HG03571 (cell line): ENCODE measurements around the gene PIGL.

Experiments
- ATAC-seq: cut with Tn5 transposase; IDR thresholded peaks from one replicate; pipeline ENCODE4 v1.9.1; 2021; ENCODE audit not compliant: unreplicated experiment

The PIGL gene

DNA sequence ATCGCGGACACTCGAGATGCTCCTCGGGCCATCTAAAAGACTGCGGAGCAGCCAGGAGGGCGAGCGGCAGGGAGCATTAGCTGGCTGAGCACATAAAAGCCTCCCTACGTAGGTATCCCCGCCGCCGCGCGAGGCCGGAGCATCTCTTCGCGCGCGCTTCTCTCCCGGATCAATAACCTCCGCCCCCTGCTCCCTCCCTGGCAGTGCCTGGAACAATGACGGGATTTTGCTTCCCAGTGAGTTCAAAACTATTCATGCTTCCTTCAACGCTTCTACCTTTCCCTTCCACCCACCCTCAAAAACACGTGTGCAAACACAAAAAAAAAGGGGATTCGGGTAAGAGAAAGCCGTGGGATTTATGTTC is 135.3 kb downstream of the PIGL start:
- no peak for ATAC-seq

DNA sequence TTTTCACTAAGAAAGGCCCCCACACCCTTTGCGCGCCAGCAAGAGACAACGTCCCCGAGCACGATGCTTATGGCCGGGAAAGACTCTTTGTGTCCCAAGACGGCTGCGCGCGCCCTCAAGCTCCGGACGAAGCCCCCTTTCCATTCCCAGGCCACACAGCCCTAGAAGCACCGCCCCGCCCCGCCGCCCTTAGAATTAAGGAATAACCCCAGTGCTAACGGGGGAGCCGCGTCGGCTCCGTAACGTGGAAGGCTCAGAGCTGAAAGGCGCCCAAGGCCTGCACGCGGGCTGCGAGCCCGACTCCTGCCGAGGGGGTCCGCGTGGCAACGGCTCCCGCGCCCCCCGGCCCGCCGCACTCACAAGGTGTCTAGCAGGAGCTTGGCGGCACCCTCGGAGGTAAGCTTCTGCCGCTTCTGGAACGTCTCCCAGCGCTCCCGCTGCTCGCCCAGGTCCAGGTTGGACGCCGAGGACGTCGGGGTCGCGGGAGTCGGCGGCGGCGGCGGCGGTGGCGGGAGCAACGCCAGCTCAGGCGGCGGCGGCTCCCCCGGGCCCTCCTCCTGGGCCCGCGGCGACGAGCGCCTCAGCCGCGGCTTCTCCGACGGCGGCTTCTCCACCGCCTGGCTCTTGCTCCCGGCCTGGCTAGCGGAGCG is 135.8 kb downstream of the PIGL start:
- peak; percentile 37 for ATAC-seq

DNA sequence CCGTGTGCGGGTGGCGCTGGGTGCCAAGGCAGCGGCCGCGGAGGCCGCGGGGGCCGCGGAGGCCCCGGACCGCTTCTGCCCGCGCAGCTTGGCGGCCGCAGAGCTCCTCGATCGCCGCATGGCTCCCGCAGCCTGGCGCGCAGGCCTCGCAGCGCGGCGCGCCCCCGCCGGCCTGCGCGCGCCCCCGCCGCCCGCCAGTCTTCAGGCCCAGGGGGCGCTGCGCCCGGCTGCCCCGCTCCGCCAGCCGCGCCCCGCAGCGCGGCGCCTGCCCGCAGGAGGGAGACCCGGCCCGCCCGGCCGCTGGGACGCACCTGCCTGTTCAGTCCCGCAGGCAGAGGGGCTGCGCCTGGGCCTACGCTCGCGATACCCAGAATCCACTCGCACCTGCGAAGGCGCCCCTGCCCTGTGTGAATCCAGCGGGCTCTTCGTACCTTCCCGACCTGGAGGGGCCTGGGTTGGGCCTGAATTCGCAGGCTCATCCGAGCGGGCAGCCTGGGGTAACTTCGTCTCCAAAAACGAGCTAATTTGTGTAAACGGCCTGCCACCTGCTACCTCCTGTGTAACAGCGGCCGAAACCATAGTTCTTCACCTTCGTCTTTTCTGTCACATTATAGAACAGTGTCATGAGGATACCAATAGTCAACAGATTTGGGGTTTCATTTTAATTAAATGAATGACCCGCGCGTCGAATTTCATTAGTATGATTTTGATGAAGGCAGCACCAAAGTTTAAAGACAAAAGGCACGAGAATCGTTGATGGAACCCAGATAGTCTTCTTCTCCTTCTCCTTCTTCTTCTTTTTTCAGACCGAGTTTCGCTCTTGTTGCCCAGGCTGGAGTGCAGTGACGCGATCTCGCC is 136.5 kb downstream of the PIGL start, which contains the start of gene CENPV:
Gene CENPV, minus strand, starts transcription at position 153 of the 858 bp plus-strand sequence. Its CDS starts 33 bp downstream, at position 120.
- peak; percentile 65 for ATAC-seq

DNA sequence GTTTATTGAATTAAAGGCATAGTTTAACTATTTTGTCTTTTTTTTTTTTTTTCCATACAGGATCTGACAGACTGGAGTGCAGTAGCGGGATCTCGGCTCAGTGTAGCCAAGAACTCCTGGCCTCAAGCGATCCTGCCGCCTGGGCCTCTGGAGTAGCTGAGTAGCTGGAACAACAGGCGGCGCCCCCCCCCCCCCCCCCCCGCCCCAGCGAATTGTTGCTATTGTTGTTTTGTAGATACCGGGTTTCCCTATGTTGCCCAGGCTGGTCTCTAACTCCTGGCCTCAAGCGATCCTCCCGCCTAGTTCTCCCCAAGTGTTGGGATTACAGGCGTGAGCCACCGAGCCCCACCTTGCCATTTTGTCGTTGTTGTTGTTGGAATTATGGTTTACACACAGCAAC is 137.6 kb downstream of the PIGL start:
- ATAC-seq = no peak

DNA sequence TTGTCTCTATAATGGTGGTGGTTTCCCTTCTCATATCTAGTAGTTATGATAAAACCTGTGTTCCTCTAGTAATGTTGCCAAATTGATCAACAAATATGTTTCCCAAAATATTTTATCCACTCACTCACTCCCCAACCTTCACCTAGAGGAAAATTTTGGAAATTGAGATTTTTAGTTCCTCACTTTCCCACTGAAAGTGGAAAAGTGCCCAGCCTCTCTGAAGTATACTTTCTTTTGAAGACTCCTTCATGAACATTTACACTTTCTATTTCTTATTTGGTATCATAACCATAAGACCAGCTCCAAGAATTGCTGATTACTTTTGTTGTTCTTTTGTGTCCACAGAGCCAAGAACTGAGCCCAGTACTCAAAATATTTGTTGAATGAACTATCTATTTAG is 141.4 kb downstream of the PIGL start:
- ATAC-seq = no peak

DNA sequence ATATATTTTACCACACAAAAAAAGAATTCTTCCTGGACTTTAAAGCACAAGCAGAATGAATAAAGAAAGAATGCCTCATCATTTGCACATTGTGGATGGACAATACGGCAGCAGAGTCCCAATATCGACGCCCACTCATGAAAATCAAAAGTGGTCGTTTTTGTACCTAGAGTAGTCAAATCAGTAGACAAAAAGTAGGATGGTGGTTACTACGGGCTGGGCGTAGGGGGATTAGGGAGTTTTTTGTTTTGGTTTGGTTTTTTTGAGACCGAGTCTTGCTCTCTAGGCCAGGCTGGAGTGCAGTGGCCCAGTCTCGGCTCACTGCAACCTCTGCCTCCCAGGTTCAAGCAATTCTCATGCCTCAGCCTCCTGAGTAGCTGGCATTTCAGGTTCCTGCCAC is 144.9 kb downstream of the PIGL start:
- no peak for ATAC-seq

DNA sequence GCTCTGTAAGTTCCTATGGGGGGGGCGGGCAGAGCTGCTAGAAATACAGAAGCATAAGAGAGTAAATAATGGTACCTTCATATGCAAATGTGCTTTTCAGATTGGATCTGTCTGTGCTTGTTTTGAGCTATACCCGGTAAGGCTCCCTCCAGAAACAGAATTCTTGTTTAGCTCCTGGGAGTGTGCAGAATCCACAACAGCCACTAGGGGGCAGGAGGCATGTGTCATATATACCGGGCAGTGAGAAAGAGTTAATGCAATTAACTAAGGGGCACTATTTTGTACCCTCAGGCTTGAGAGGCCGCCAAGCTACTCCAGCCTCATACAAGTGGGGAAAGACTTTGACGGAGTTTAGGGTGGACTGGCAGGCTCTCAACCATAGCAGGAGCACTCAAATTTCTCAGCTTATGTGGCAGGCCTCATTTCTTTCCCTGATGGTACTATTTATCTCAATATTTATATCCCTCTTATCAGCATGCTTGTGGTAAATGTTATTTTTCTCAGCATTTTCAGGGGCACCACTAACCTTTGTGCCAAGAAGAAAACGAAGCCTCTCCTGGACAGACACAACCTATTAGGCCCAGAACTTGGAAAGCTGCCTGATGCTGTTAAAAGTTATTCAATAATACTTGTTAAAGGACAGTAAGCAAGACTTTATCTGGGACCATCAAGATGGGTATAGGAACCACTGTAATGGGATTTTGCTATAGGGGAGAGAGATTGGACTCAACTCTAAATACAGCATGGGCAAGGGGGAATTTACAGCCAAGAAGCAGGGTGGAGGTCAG is 146.9 kb downstream of the PIGL start:
- ATAC-seq = peak; percentile 78

DNA sequence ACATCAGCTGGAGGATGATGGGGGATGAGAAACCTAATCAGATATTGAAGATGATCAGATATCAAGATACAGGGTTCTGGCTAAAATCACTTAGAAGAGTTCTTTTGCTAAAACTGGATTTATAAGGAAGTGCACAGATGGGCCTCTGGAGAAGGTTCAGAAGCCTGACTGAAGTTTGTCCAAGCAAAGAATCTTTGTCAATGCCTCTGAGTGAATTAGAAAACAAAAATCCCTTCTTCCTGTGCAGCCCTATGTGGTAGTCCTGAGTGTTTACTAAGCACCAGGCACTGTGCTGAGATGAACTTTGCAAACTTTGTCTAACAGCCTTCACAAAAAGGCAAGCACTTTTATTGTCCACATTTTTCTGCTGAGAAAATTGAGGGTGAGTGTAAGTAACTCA is 147.6 kb downstream of the PIGL start:
- ATAC-seq = no peak

DNA sequence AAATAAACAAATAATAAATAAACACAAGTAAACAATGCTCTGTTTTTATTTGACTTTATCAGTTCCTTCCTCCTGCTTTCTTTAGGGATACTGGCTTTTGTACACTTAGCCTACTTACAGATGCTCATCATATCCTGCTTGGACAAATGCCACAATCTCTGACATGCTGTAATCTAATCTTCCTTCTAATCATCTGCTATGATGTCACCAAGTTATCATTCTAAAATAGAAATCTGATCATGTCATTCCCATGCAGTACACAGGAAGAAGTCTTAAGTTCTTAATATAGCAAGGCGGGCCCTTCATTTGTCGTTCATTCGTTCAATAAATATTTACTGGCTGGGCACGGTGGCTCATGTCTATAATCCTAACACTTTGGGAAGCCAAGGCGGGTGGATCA is 154.7 kb downstream of the PIGL start:
- ATAC-seq = no peak

DNA sequence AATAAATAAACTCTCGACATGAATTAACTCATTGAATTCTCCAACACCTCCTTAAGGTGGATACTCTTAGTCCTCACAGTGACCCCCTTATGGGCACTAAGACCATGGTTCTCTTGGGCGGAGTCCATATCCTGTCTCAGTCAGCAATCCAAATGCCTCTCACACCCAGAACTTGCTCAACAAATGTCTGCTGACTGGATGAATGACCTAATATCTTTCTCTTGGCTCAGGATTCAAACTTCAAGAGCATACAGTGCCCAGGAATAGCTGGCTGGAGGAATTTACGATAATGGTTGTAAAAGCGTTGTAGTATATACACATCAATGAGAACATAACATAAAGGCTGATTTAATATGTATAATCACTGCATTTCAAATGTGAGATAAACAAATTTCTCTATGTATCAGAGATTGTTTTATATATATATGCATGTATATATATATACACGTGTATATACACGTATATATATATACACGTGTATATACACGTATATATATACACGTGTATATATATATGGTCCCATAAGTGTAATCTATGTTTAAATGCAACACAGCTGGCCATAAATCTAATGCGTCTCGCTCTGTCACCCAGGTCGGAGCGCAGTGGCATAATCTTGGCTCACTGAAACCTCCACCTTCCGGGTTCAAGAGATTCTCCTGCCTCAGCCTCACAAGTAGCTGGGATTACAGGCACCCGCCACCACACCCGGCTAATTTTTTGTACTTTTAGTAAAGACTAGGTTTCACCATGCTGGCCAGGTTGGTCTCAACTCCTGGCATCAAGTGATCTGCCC is 157.3 kb downstream of the PIGL start:
- ATAC-seq = no peak
